ENCODE data around the gene HDDC3.

Gene HDDC3

GRCh38 chr15:90970274-90970673 lies 37.9 kb upstream of the HDDC3 start:
- no peak for DNase-seq (ENCODE audit: low read depth, low spot score)
- H3K4me3 ChIP-seq (ENCODE audit: low read depth, low read length): no peak overlapping the region
- in situ Hi-C loops (cut with HindIII; ENCODE audit: low sequenced_read_pairs): no loop called here
- TF ChIP-seq, protein P1, sequence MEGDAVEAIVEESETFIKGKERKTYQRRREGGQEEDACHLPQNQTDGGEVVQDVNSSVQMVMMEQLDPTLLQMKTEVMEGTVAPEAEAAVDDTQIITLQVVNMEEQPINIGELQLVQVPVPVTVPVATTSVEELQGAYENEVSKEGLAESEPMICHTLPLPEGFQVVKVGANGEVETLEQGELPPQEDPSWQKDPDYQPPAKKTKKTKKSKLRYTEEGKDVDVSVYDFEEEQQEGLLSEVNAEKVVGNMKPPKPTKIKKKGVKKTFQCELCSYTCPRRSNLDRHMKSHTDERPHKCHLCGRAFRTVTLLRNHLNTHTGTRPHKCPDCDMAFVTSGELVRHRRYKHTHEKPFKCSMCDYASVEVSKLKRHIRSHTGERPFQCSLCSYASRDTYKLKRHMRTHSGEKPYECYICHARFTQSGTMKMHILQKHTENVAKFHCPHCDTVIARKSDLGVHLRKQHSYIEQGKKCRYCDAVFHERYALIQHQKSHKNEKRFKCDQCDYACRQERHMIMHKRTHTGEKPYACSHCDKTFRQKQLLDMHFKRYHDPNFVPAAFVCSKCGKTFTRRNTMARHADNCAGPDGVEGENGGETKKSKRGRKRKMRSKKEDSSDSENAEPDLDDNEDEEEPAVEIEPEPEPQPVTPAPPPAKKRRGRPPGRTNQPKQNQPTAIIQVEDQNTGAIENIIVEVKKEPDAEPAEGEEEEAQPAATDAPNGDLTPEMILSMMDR (IDR thresholded peaks at IDR 0.05; ENCODE audit: low read depth, low read length): no peak

DNA sequence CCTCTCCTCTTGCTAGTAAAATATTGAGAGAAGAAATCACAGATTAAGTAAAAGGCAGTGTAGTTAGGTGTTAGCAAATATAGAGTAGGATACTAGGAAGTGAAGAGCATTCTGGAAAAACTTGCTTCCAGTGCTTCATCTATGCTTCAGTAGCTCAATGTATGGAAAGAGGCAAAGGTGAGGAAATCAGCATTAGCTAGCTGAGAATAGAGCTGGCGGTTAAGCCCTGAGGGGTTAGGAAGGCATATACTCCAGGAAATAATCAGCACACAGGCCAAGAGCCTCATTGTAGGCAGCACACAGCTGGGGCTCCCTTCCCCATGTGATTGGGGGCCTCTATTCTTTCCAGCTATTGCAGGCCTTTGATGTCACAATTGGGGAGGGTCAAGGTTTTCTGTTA lies 36.1 kb upstream of the HDDC3 start:
- in situ Hi-C loops (cut with HindIII; ENCODE audit: low sequenced_read_pairs): no loop called here

GRCh38 chr15:90967206-90967605 lies 34.9 kb upstream of the HDDC3 start:
- in situ Hi-C loops (cut with HindIII; ENCODE audit: low sequenced_read_pairs): no loop called here
- TF ChIP-seq, protein P1 (IDR thresholded peaks at IDR 0.05; ENCODE audit: low read depth, low read length): no peak
- H3K4me3 ChIP-seq (ENCODE audit: low read depth, low read length): no peak overlapping the region
- DNase-seq (ENCODE audit: low read depth, low spot score): no peak

More for the DNA sequence above, 36.1 kb upstream of the HDDC3 start:
- H3K4me3 ChIP-seq (ENCODE audit: low read depth, low read length): no peak overlapping the region
- DNase-seq (ENCODE audit: low read depth, low spot score): no peak
- TF ChIP-seq, protein P1 (IDR thresholded peaks at IDR 0.05; ENCODE audit: low read depth, low read length): no peak

GRCh38 chr15:90966262-90966661 lies 33.9 kb upstream of the HDDC3 start:
- in situ Hi-C loops (cut with HindIII; ENCODE audit: low sequenced_read_pairs): no loop called here
- no peak overlapping the region for H3K4me3 ChIP-seq (ENCODE audit: low read depth, low read length)
- DNase-seq (ENCODE audit: low read depth, low spot score): no peak
- TF ChIP-seq, protein P1 (IDR thresholded peaks at IDR 0.05; ENCODE audit: low read depth, low read length): no peak

DNA sequence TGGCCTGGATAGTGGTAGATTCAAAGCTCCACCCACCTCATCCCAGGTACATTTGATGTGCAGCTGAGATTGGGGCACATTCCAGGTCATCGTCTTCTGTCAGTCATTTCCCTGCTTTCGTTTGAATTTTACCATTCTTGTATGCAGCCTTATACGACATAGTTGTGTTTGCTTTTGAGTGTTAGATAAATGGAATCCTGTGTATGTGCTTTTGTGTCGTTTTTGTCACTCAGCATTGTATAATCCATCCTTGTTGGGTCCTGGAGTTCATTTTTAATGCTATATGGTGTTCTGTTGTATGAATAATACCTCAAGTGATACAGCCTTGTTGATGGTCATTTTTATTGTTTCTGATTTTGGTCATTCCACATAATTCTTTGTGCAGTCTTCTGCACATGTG lies 29.7 kb upstream of the HDDC3 start:
- DNase-seq (ENCODE audit: low read depth, low spot score): no peak
- in situ Hi-C loops (cut with HindIII; ENCODE audit: low sequenced_read_pairs): no loop called here
- H3K4me3 ChIP-seq (ENCODE audit: low read depth, low read length): no peak overlapping the region
- TF ChIP-seq, protein P1 (IDR thresholded peaks at IDR 0.05; ENCODE audit: low read depth, low read length): no peak

DNA sequence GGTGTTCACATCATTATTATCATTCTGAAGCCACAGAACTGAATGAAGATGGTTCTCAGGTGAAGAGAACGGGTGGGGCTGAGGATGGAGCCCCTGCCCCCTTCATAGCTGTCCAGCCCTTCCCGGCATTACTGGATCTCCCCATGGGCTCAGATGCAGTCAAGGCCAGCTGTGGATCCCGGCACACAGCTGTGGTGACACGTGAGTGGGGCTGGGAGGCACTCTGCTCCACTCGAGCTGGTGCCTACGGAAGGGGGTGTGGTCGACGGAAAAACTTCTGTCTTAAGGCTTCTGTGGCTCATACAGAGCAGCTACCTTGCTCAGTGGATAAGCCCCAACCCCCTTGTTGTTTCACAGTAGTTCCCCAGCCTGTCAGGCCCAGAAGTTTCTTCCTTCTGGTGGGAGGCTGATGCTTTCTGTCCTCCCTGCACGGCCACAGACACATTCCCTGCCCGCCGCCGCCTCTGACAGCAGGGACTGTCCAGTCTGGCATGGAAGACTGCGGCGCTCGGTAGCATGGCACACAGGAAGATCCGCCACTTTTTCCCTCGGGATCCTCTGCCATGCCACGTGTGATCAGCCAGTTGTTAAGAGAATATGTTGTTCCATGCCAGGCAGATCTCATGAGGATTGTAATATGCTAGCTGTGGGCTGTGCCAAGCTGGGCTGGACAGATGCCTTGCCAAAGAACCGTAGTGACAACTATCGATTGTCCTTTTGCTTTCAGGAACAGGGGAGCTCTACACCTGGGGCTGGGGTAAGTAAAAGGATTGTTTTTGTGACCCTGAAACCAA lies 28.1 kb upstream of the HDDC3 start:
- in situ Hi-C loops (cut with HindIII; ENCODE audit: low sequenced_read_pairs): no loop called here

More for the DNA sequence above, 28.1 kb upstream of the HDDC3 start:
- no peak for DNase-seq (ENCODE audit: low read depth, low spot score)
- no peak overlapping the region for H3K4me3 ChIP-seq (ENCODE audit: low read depth, low read length)
- TF ChIP-seq, protein P1 (IDR thresholded peaks at IDR 0.05; ENCODE audit: low read depth, low read length): no peak
